SK-N-SH treated with all-trans-retinoic acid at 6 μM for 48 hours (cell line): ENCODE measurements around the gene CD200R1.

Experiments used
- ATAC-seq: fragments of 200-7000 bp; cut with Tn5 transposase; 3 replicates; pipeline ENCODE4 v1.9.1; 2020; ENCODE audit warnings: mild to moderate bottlenecking, moderate library complexity
- BACH2 ChIP-seq: fragments of 250-450 bp; sonication (Bioruptor Pico); IDR thresholded peaks from 2 replicates; pipeline ENCODE4 v1.9.0; 2021; ENCODE audit warnings: mild to moderate bottlenecking, borderline replicate concordance
- CREB5 ChIP-seq: fragments of 250-450 bp; sonication (Bioruptor Pico); IDR thresholded peaks from 2 replicates; pipeline ENCODE4 v1.5.1; 2020; ENCODE audit warnings: low read depth, mild to moderate bottlenecking, moderate library complexity
- CSDC2 ChIP-seq: fragments of 250-450 bp; sonication (Bioruptor Pico); IDR thresholded peaks from 2 replicates; pipeline ENCODE4 v1.5.0; 2020; ENCODE audit warnings: mild to moderate bottlenecking, moderate library complexity
- ESRRG ChIP-seq: fragments of 250-450 bp; sonication (Bioruptor Pico); IDR thresholded peaks from 2 replicates; pipeline ENCODE4 v1.6.1; 2021; ENCODE audit warnings: mild to moderate bottlenecking
- GLIS3 ChIP-seq: fragments of 250-450 bp; sonication (Bioruptor Pico); IDR thresholded peaks from 2 replicates; pipeline ENCODE4 v1.5.0; 2020; ENCODE audit warnings: mild to moderate bottlenecking, moderate library complexity
- ISL1 ChIP-seq: fragments of 250-450 bp; sonication (Bioruptor Pico); IDR thresholded peaks from 2 replicates; pipeline ENCODE4 v2.1.2; 2022; ENCODE audit warnings: mild to moderate bottlenecking, moderate library complexity
- OSR1 ChIP-seq: fragments of 250-450 bp; sonication (Bioruptor Pico); IDR thresholded peaks from 2 replicates; pipeline ENCODE4 v1.8.0; 2022; ENCODE audit warnings: moderate library complexity, mild to moderate bottlenecking, inconsistent platforms
- PPARA ChIP-seq: fragments of 250-450 bp; sonication (Bioruptor Pico); IDR thresholded peaks from 2 replicates; pipeline ENCODE4 v1.5.0; 2020; ENCODE audit warnings: mild to moderate bottlenecking, borderline replicate concordance
- RARB ChIP-seq: fragments of 250-450 bp; sonication (Bioruptor Pico); IDR thresholded peaks from 2 replicates; pipeline ENCODE4 v1.8.0; 2021; ENCODE audit warnings: mild to moderate bottlenecking, moderate library complexity
- SNAI2 ChIP-seq: fragments of 250-450 bp; sonication (Bioruptor Pico); IDR thresholded peaks from 2 replicates; pipeline ENCODE4 v1.5.0; 2020; ENCODE audit warnings: mild to moderate bottlenecking, moderate library complexity
- TCF4 ChIP-seq: fragments of 250-450 bp; sonication (Bioruptor Pico); IDR thresholded peaks from 2 replicates; pipeline ENCODE4 v1.8.0; 2021; ENCODE audit warnings: mild to moderate bottlenecking, moderate library complexity, borderline replicate concordance
- TOX ChIP-seq: fragments of 250-450 bp; sonication (Bioruptor Pico); IDR thresholded peaks from 2 replicates; pipeline ENCODE4 v1.8.0; 2021; ENCODE audit warnings: mild to moderate bottlenecking, moderate library complexity, borderline replicate concordance
- TSHZ2 ChIP-seq: fragments of 250-450 bp; sonication (Bioruptor Pico); IDR thresholded peaks from 2 replicates; pipeline ENCODE4 v1.5.0; 2020; ENCODE audit warnings: mild to moderate bottlenecking, moderate library complexity
- ZC3H10 ChIP-seq: fragments of 250-450 bp; sonication (Bioruptor Pico); IDR thresholded peaks from 2 replicates; pipeline ENCODE4 v1.5.1; 2021; ENCODE audit warnings: mild to moderate bottlenecking, moderate library complexity
- ZFP3 ChIP-seq: fragments of 250-450 bp; sonication (Bioruptor Pico); IDR thresholded peaks from 2 replicates; pipeline ENCODE4 v1.5.0; 2020; ENCODE audit warnings: mild to moderate bottlenecking, moderate library complexity
- ZFP30 ChIP-seq: fragments of 450-650 bp; formaldehyde crosslinking; IDR thresholded peaks from 2 replicates; pipeline ENCODE4 v1.5.0; 2022; ENCODE audit warnings: mild to moderate bottlenecking, moderate library complexity
- ZNF565 ChIP-seq: fragments of 450-650 bp; formaldehyde crosslinking; conservative IDR thresholded peaks from 2 replicates; pipeline ENCODE4 v1.5.0; 2020; ENCODE audit warnings: low read depth, mild to moderate bottlenecking, moderate library complexity
- ZNF8 ChIP-seq: fragments of 450-650 bp; formaldehyde crosslinking; IDR thresholded peaks from 2 replicates; pipeline ENCODE4 v1.5.0; 2020; ENCODE audit warnings: mild to moderate bottlenecking, moderate library complexity
- TF ChIP-seq, protein P1 (sequence below): fragments of 250-450 bp; sonication (Bioruptor Pico); IDR thresholded peaks from 2 replicates; pipeline ENCODE4 v1.8.0; 2020; ENCODE audit warnings: mild to moderate bottlenecking, moderate library complexity, borderline replicate concordance
- TF ChIP-seq, protein P2 (sequence below): fragments of 250-450 bp; sonication (Bioruptor Pico); IDR thresholded peaks from 2 replicates; pipeline ENCODE4 v1.5.1; 2021; ENCODE audit warnings: mild to moderate bottlenecking, moderate library complexity

The CD200R1 gene

DNA sequence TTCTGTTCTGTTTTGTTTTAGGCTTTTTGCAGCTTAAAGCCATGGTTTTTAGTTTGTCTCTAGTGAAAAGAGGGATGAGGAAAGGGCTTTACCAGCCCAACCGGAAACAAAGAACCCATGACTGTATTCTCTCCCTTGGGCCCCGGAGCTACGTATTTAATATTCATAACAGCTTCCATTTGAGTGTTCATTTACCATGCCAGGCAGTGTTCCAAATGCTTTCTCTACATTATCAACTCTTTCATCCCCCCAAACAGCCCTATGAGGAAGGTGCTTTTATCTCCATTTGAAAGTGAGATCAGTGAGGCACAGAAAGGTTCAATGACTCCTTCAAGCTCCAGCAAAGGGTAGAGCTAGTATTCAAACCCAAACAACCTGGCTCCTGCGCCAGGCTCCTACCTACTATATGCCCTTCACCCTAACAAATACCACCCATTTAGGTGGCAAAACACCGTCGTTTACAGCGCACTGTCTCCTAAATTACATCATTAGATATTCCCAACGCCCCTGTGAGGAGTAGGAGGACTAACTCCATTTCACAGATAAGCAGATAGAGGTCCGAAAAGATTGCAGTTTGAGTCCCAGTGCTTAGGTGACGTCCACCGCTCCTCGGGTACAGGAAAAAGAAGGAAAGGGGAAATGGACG, 43.8 kb upstream of the CD200R1 start (continued):
- TF ChIP-seq ZNF8 (CRISPR knock-in tag): no peak

- no peak for ATAC-seq
- TF ChIP-seq OSR1: no peak
- no peak for TF ChIP-seq GLIS3
- TF ChIP-seq ESRRG (CRISPR knock-in tag): no peak
- no peak for TF ChIP-seq ZFP30
- TF ChIP-seq RARB: no peak
- TF ChIP-seq TCF4: no peak
- TF ChIP-seq ZFP3 (CRISPR knock-in tag): no peak
These were observed 38.7 kb upstream of the CD200R1 start for GRCh38 chr3:113013593-113013992.

DNA sequence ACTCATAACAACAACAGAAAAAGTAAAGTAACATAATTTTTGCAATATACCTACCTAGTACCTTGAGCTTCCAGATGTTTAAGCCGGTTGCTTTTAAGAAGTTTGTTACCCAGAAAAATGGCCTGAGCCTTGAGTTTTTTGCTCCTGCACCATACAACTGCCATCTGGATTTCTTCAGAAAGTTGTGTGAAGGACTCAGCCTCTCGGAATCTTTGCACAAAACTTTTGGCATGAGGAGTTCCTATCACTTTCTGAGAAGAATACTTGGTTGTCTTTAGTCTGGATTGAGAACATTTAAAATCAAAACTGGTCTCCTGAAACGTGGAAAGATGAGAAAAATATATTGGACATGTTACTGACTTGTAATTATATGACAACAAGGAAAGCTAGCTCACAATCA, 33.2 kb upstream of the CD200R1 start:
- TF ChIP-seq TSHZ2 (CRISPR knock-in tag) (no peak), RARB (no peak), ZC3H10 (CRISPR knock-in tag) (no peak), ZFP30 (no peak), ZFP3 (CRISPR knock-in tag) (no peak), OSR1 (no peak), PPARA (CRISPR knock-in tag) (no peak), ZNF565 (CRISPR knock-in tag) (no peak), TCF4 (no peak), CSDC2 (CRISPR knock-in tag) (no peak), SNAI2 (CRISPR knock-in tag) (no peak), TOX (CRISPR knock-in tag) (no peak)
- ATAC-seq: no peak

DNA sequence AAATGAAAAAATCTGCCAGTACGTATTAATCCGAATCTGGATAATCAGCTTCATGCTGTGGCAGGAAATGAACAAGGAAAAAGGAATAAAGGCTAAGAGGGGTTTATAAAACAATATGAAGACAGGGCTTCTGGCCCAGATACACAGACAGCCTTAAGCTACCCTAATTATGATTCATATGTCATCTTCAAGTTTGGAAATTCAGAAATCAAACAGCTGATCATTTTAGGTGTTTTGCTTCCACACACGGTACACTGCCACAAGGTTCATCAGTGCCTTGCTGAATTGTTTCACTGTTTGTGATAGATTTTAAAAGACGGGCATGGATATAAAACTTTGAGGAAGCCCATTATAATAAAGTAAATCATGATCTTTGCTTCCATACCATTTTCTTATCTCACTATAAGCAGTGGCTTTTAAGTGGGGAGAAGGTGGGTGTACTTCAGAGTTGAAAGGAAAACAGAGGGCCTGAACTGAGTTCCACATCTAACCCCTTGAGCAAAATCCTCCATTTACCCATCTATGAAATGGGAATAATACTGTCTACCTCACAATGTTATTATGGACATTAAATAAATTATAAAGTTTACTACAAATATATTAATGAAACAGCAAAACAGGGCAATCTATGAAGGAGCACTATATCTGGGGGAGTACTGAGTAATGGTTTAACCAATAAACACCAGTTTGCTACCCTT, 31.6 kb upstream of the CD200R1 start:
- TF ChIP-seq CSDC2 (CRISPR knock-in tag): no peak
- TF ChIP-seq TOX (CRISPR knock-in tag): no peak
- no peak for TF ChIP-seq ZC3H10 (CRISPR knock-in tag)
- no peak for ATAC-seq

DNA sequence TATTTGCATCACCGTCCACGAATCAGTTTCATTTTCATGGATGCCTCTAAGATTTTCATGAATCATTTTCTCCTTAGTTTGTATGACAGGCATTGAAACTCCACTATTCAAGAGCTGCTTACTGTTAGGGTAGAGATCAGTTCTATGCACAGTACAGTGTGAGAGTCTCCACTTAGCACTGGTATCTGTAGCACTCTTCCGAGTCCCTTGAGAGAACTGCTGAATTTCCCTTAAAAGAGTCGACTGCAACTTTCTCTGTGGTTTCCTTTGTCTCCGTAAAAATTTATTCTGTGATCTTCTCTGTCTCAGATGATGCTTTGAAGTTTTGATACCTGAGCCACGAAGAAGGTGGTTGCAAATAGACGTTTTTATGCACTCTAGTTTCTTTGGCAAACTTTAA, 30.7 kb upstream of the CD200R1 start:
- ATAC-seq: no peak
- TF ChIP-seq ZNF565 (CRISPR knock-in tag): no peak
- no peak for TF ChIP-seq CSDC2 (CRISPR knock-in tag)
- TF ChIP-seq ESRRG (CRISPR knock-in tag): no peak
- no peak for TF ChIP-seq BACH2 (CRISPR knock-in tag)
- no peak for TF ChIP-seq ZNF8 (CRISPR knock-in tag)
- no peak for TF ChIP-seq TCF4
- TF ChIP-seq, protein P1, sequence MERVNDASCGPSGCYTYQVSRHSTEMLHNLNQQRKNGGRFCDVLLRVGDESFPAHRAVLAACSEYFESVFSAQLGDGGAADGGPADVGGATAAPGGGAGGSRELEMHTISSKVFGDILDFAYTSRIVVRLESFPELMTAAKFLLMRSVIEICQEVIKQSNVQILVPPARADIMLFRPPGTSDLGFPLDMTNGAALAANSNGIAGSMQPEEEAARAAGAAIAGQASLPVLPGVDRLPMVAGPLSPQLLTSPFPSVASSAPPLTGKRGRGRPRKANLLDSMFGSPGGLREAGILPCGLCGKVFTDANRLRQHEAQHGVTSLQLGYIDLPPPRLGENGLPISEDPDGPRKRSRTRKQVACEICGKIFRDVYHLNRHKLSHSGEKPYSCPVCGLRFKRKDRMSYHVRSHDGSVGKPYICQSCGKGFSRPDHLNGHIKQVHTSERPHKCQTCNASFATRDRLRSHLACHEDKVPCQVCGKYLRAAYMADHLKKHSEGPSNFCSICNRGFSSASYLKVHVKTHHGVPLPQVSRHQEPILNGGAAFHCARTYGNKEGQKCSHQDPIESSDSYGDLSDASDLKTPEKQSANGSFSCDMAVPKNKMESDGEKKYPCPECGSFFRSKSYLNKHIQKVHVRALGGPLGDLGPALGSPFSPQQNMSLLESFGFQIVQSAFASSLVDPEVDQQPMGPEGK (CRISPR knock-in tag): no peak
- TF ChIP-seq CREB5 (CRISPR knock-in tag): no peak
- no peak for TF ChIP-seq ISL1
- no peak for TF ChIP-seq ZC3H10 (CRISPR knock-in tag)
- no peak for TF ChIP-seq OSR1
- TF ChIP-seq TOX (CRISPR knock-in tag): no peak
- TF ChIP-seq GLIS3: no peak
- TF ChIP-seq, protein P2, sequence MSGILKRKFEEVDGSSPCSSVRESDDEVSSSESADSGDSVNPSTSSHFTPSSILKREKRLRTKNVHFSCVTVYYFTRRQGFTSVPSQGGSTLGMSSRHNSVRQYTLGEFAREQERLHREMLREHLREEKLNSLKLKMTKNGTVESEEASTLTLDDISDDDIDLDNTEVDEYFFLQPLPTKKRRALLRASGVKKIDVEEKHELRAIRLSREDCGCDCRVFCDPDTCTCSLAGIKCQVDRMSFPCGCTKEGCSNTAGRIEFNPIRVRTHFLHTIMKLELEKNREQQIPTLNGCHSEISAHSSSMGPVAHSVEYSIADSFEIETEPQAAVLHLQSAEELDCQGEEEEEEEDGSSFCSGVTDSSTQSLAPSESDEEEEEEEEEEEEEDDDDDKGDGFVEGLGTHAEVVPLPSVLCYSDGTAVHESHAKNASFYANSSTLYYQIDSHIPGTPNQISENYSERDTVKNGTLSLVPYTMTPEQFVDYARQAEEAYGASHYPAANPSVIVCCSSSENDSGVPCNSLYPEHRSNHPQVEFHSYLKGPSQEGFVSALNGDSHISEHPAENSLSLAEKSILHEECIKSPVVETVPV (CRISPR knock-in tag): no peak
- no peak for TF ChIP-seq ZFP30
- no peak for TF ChIP-seq TSHZ2 (CRISPR knock-in tag)
